HG03457 (cell line): ENCODE data around the gene TMEM120A.

Experiments used
- ATAC-seq: cut with Tn5 transposase; IDR thresholded peaks from one replicate; pipeline ENCODE4 v1.9.1; 2021; ENCODE audit warnings: moderate number of reproducible peaks; ENCODE audit not compliant: unreplicated experiment

TMEM120A gene

GRCh38 chr7:75960372-75960771 is 34.0 kb downstream of the TMEM120A start:
- no peak for ATAC-seq

- ATAC-seq: no peak
Observed at GRCh38 chr7:75958802-75959543, 35.4 kb downstream of the TMEM120A start.

- no peak for ATAC-seq
Observed at GRCh38 chr7:75957021-75957736, 37.2 kb downstream of the TMEM120A start.

GRCh38 chr7:75955331-75955955 is 39.0 kb downstream of the TMEM120A start:
- ATAC-seq: no peak

- no peak for ATAC-seq
Observed at GRCh38 chr7:75953931-75954330, 40.5 kb downstream of the TMEM120A start.

GRCh38 chr7:75953431-75953830 is 41.0 kb downstream of the TMEM120A start:
- no peak for ATAC-seq

GRCh38 chr7:75951506-75951905 is 42.9 kb downstream of the TMEM120A start:
- ATAC-seq: no peak

- no peak for ATAC-seq
Observed at GRCh38 chr7:75950111-75950681, 44.2 kb downstream of the TMEM120A start.

- no peak for ATAC-seq
Observed at GRCh38 chr7:75948179-75948578, 46.2 kb downstream of the TMEM120A start.

- no peak for ATAC-seq
Observed at GRCh38 chr7:75946207-75946855, 48.1 kb downstream of the TMEM120A start.

- ATAC-seq: no peak
Observed at GRCh38 chr7:75945297-75946168, 48.9 kb downstream of the TMEM120A start.

GRCh38 chr7:75944507-75944906 is 49.9 kb downstream of the TMEM120A start:
- no peak for ATAC-seq

GRCh38 chr7:75943864-75944263 is 50.5 kb downstream of the TMEM120A start:
- ATAC-seq: no peak

- no peak for ATAC-seq
Observed at GRCh38 chr7:75938921-75939320, 55.5 kb downstream of the TMEM120A start.

GRCh38 chr7:75937958-75938786 is 56.2 kb downstream of the TMEM120A start:
- no peak for ATAC-seq
